Activated CD4-positive, alpha-beta T cell treated with anti-CD3 and anti-CD28 coated beads, Interleukin-2, amount 50 U/mL, for 24 hours (primary cell): ENCODE measurements around the gene ABCC3.
"Not testable (repeated sequence)": the region's sequence is repeated elsewhere in the genome, so short reads cannot be mapped to it uniquely, and the experiment has no call there.

Experiments
- DNase-seq, 2 donors: peaks; one replicate each; pipeline ENCODE4 v3.0.0-alpha.2; 2020; ENCODE audit warnings: low read depth in 1 of 2, low spot score in 1 of 2

The ABCC3 gene

DNA sequence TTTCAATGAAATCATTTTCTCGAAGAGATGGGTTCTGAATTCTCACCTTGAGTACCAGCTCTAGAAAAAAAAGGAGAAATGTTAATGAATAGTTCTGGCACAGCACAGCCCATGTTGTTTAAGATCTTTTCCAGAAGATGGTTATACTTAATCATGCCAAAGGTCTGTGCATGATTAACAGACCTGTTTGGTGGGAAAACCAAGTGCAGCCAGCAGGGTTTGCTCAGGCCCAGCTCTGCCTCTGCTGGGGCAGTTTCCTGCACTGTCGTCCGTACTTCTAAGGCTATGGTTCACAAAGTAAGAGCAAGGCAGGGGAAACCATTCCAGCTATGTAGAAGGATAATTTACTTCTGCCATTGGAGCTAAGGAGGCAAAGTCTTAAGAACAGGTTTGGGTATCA is 62.4 kb downstream of the ABCC3 start:
- no peak for DNase-seq

GRCh38 chr17:50697663-50698272 is 63.1 kb downstream of the ABCC3 start:
- no peak for DNase-seq

- no peak for DNase-seq
These were observed 64.7 kb downstream of the ABCC3 start for GRCh38 chr17:50699410-50699809.

- no peak for DNase-seq
These were observed 68.5 kb downstream of the ABCC3 start for GRCh38 chr17:50703162-50703561.

DNA sequence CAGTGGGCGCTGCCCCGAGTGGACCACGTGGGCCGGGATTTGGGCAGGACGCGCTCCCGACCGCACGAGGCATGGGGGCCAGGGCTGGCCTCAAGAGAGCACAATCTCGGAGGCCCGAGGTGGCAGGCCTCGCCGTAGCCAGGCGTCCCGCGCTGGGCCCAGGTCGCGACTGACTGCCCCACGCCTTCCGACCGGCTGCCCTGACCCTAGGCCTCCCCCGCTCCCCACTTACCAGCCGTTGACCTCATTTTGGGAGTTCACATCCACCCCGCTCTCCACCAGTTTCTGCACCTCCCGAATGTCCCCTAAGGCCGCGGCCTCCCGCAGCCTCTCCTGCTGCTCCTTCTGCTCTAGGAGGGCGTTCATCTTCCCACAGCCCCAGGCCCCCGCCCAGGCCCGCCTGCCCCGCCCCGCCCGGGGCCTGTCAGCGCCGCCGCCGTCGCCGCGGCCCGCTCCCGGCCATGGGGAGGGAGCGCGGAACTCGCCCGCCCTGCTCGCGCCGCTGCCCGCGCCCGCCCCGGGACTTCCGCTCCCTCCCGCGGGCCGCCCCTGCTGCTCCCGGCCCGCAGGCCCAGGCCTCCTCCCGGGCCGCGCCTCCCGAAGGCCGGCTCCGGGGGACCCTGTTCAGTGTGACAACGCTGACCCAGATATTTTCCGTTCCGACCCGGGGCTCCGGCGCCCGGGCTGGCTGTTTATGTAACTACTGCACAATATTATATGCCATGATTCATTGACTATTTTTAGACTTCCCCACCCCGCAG is 72.8 kb downstream of the ABCC3 start, which contains the start of gene ANKRD40:
ANKRD40 (minus strand) TSS at position 626 of the 761 bp plus-strand sequence; CDS start at position 366, 260 bp downstream.
- DNase-seq: peak; percentile 90 to 92

GRCh38 chr17:50708050-50709000 is 73.6 kb downstream of the ABCC3 start:
- DNase-seq: no peak

- DNase-seq: not testable (repeated sequence)
These were observed 74.4 kb downstream of the ABCC3 start for GRCh38 chr17:50709053-50709452.

GRCh38 chr17:50710025-50710424 is 75.3 kb downstream of the ABCC3 start:
- DNase-seq: no peak

- DNase-seq: no peak
These were observed 76.0 kb downstream of the ABCC3 start for GRCh38 chr17:50710650-50711049.

DNA sequence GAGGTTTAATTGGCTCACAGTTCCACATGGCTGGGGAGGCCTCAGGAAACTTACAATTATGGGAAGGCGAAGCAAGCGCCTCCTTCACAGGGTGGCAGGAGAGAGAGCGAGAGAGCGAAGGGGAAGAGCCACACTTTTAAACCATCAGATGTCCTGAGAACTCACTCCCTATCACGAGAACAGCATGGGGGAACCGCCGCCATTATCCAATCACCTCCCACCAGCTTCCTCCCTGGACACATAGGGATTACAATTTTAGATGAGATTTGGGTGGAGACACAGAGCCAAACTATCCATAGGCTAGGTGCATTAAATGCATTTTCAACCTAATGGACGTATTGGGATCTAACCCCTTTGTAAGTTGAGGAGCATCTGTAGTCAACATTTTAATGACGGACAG is 78.0 kb downstream of the ABCC3 start:
- no peak for DNase-seq

DNA sequence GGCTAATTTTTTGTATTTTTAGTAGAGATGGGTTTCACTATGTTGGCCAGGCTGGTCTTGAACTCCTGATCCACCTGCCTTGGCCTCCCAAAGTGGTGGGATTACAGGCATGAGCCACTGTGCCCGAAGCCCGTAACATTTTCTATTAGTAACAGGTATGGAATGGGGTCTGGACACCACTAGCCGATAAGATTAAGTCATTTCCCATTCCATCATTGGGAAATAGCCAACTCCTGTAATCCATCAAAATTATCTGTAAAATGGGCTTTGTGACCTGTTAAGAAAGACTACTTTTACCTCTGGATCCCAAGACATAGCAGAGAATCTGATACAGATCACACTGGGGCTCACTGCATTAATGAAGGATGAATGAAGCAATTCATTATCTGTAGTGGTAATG is 80.8 kb downstream of the ABCC3 start:
- DNase-seq: no peak

GRCh38 chr17:50719144-50719923 is 84.7 kb downstream of the ABCC3 start, which contains the start of gene LUC7L3:
TSS of gene LUC7L3 (plus strand) at chr17:50719603. CDS start at chr17:50719733, 130 bp downstream.
- DNase-seq: peak; percentile 90

GRCh38 chr17:50719924-50720794 is 85.5 kb downstream of the ABCC3 start:
- DNase-seq: peak in 1 of 2 donors; percentile 8

DNA sequence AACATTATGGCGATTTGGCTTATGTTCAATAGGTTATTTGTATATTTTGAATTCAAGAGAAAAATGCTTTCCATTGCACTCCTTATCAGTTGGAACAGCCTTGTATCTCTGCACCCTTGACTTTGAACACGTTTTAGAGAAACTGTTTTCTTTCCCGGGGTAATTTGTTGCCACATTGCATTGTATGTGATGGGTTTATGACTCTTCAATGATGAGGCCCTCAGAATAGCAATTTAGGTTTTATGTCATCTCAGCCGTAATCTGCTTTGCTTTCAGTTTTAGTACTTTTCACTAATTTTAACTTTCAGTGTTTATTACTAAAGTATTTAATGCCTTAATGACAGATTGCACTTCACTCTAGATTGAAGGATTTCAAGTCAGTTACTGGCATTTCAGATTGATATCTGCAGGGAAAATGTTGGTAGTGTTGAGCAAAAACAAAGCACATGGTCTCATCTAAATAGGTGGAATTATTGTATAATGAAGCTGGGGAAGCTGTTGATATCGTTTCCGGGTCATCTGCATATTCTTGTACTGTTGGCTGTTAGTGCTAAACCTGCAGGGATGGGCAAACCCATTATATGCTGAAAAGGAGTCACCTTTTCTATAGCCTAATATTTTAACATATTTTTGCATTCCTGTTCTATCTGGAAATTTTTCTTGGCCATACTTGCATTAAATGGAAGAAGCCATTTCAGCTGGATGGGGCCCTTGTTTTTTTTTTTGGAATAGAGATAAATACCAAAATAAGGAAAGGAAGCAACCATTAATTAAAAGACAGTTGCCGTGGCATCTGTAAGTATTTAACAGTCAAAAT is 86.7 kb downstream of the ABCC3 start:
- DNase-seq: no peak

GRCh38 chr17:50722746-50723145 is 88.1 kb downstream of the ABCC3 start:
- no peak for DNase-seq

DNA sequence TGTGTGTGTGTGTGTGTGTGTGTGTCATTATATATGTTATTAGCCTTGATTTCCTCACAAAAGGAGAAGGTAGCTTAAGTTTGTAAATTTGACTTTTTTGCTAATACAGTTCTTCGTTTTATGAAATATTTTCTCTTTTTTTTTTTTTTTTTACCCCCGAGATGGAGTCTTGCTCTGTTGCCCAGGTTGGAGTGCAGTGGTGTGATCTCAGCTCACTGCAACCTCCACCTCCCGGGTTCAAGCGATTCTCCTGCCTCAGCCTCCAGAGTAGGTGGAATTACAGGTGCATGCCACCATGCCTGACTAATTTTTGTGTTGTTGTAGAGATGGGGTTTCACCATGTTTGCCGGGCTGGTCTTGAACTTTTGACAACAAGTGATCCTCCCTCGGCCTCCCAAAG is 89.9 kb downstream of the ABCC3 start:
- DNase-seq: not testable (repeated sequence)

- no peak for DNase-seq
These were observed 91.3 kb downstream of the ABCC3 start for GRCh38 chr17:50725769-50726655.

DNA sequence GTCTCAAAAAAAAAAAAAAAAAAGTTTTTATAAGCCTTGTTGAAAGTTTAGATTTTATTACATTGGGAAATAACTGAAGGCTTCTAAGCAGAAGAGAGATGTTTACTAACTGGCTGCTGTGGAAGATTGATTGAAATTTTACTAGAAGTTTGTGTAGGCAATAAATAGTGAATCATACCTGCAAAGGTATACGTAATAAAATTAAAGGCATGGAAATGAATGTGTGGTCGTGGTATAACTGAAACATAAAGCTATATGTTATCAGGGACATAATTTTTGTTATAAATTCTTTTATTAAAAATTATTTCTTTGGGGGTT is 93.4 kb downstream of the ABCC3 start:
- DNase-seq: no peak
